Right renal cortex interstitium (tissue), 3 donors: ENCODE measurements around the gene PINLYP. TPM values are rescaled to one million over a fixed set of nuclear protein-coding genes. Genes with fewer than 3 reads are reported as not detected.
"Not testable (repeated sequence)": the region's sequence is repeated elsewhere in the genome, so short reads cannot be mapped to it uniquely, and the experiment has no call there.

ENCODE experiments used
- DNase-seq, 3 donors: peaks; one replicate each; pipeline ENCODE4 v3.0.0-alpha.2; 2013; ENCODE audit warnings: low read depth in 3 of 3, low spot score in 2 of 3
- polyA plus RNA-seq, 3 donors: library from polyadenylated mRNA; unstranded; fragments of 120-200 nt; gene quantifications; one replicate each; pipeline ENCODE4 v1.2.1, GENCODE V29; 2013; ENCODE audit not compliant: insufficient read length in 3 of 3

PINLYP gene
- polyA plus RNA-seq, 3 donors: 17.8 to 19.2 (median 17.9) TPM

DNA sequence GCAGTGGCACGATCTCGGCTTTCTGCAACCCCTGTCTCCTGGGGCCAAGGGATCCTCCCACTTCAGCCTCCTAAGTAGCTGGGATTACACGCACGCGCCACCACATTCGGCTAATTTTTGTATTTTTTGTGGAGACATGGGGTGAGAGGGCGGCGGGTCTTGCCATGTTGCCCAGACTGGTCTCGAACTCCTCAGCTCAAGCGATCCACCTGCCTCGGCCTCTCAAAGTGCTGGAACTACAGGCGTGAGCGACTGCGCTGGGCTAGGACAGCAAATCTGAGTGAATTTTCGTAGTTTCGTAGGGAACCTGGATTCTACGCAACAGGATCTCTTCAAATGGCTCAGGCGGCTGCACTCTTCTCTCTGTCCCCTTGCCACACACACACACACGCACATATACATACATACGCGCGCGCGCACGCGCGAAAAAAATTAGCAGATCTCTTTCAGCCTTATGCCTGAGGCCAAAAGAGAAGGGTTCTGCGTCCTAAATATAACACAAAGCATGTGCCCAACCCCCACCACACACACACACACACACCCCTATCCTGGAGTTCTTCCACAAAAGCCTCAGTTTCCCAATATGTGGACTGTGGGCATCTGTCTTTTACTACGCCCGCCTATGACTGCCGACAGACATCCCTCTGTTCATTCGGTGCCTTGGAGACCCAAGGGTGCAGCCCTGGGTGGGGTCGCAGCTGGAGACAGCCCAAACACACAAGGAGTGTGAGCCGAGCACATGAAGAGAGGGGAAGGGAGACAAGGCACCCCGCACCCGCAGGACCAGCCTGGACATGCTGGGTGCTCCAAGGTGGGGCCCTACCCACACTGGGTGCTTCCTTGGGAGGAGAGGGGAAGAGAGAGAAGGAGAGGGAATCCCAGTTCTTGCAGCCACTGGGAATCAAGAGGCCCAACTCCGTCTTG lies 616 bp downstream of the PINLYP start:
- no peak for DNase-seq

DNA sequence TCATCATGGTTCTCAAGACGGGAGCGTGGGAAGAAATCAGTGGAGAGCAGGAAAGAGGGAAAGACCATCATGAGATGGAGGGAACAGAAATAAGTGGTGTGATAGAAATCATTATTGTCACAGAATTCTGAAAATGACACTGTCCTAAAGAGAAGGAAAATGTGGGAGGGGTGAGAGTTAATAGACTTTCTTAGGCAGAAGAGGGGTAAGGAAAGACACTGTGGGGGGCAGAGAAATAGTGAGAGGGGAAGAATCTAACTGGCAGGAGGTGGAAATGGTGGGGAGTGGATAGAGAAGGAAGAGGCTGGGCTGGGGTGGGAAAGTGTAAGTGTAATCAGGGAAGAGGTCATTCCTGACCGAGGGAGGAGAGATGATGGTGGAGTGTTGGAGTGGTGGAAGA lies 3.2 kb downstream of the PINLYP start:
- DNase-seq: no peak

DNA sequence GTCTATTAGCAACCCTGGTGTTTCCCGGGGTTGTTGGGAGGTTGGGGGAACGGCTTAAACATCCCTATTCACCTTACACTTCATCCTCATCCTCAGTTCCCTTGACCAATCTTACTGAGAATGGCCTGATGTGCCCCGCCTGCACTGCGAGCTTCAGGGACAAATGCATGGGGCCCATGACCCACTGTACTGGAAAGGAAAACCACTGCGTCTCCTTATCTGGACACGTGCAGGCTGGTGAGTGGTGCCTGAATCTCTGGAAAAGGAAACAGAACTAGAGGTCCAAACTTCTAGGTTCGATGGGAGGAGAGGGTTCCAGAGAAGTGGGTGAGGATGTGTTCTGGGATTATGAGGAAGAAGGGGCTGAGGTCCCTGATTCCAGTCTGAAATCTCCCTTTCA lies 5.9 kb downstream of the PINLYP start:
- DNase-seq: no peak

DNA sequence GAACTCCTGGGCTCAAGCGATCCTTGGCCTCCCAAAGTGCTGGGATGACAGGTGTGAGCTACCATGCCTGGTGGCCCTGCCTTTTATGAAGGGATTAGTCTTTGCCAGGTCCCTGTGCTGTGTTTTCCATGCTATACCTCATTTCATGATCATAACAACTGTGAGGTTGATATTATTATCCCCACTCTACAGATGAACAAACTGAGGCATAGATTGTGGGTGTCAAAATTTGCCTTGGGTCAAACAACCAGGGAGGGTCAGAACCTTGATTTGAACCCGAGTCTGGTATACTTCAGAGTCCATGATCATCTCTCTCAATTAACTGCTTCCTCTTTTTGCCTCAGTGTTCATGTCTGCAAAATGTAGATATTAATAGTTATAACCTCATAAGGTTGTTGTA lies 6.9 kb downstream of the PINLYP start:
- no peak for DNase-seq

DNA sequence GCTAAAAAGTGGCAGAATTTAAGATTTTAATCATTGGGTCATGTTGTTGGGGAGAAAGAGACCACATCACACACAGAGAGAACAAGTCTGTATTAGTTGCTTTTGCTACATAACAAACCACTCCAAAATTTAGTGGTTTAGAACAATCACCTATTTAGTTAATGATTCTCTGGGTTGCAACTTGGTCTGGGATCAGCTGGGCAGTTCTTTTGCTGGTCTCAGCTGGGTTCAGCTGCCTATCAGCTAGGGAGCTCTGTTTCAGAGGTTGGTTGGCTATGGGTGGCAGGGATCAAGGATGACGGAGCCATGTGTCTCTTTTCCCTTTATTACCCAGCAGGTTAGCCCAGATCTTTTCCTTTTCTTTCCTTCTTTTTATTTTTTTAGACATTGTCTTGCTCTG lies 8.9 kb downstream of the PINLYP start:
- no peak for DNase-seq

DNA sequence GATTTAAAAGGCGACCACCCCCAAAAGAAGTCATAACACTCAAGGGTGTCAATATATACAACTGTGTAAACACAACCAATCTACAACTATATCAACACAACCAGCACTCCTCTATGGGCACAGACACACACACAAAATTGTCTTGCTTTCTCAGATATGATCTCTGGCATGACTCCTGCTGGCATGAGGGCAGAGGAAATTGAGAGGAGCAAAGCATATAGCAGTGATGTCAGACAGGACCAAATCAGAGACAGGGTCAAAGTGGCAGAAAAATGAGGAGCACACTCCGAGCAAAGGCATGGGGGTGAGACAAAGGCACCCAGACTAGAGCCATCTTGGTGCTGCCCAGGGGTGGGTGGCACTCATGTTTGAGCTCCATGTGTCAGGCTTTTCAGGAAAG lies 10.7 kb downstream of the PINLYP start:
- no peak for DNase-seq

DNA sequence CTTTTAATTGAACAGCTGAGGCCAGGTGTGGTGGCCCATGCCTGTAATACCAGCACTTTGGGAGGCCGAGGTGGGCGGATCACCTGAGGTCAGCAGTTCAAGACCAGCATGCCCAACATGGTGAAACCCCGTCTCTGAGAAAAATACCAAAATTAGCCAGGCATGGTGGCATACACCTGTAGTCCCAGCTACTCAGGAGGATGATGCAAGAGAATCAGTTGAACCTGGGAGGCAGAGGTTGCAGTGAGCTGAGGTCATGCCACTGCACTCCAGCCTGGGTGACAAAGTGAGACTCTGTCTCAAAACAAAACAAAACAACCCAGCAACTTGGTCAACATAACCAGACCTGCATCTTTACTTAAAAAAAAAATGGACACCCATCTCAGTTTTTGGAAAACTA lies 11.4 kb downstream of the PINLYP start:
- not testable (repeated sequence) for DNase-seq

DNA sequence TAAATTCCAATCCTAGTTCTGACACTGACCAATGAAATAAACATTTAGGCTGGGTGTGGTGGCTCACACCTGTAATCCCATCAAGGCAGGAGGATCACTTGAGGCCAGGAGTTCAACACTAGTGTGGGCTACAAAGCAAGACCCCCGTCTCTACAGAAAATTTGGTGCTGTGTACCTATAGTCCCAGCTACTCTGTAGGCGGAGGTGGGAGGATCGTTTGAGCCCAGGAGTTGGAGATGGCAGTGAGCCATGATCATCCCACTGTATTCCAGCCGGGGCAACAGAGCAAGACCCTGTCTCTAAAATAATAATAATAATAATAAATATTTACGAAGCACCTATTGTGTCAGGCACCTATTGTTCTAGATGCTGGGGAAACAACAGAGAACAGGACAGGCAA lies 13.7 kb downstream of the PINLYP start:
- DNase-seq: no peak

DNA sequence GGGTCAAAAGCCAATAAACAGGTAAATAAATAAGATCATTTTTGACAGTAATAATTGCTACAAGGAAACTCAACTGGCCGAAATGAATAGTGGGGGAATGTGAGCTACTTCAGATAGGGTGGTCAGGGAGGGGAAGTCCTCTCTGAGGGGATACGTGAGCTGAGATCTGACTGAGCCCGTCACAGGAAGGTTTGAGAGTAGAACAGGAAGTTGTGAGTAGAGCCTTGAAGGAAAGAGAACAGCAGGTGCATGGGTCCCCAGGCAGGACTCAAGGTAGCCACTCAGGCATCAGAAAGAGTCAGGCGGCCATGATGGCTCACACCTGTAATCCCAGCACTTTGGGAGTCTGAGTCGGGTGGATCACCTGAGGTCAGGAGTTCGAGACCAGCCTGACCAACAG lies 14.1 kb downstream of the PINLYP start:
- no peak for DNase-seq

DNA sequence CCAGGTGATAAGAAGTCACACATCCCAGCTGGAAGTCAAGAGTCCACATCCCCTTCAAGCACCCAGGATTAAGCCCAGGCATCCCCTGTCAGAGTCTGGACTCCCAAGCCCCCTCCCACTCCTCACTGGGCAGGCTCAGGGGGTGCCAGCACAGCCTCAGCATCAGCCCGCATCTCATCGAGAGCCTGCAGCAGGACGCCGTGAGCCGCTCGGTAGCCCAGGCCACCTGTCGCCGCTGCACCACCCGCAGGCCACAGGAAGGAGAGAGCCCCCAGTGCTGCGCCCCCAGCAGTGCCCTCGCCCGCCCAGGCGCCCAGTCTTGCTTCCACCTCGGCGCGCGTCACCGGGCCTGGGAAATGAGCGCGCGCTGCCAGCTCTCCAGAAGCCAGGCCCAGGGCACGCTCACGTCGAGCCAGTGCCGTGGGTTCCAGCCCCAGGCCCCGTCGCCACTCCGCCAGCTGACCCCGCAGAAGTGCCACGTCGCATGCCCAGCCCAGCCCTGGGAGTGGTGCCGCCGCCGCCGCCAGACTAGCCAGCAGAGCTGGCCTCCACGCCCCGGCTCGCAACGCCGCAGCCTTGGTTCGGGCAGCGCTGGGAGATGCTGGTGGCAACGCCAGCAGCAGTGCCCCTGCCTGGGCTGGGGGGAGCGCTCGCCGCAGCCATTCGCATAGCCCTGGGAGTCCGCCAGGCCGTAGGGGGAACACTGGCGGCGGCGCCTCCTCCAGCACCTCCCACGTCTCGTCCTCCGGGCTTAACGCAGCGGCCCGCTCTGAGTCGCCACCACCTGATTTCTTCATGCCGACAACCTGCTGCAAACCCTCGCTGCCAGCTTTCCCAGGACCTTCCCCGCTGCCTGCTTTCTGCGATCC lies 16.5 kb downstream of the PINLYP start:
- no peak for DNase-seq

DNA sequence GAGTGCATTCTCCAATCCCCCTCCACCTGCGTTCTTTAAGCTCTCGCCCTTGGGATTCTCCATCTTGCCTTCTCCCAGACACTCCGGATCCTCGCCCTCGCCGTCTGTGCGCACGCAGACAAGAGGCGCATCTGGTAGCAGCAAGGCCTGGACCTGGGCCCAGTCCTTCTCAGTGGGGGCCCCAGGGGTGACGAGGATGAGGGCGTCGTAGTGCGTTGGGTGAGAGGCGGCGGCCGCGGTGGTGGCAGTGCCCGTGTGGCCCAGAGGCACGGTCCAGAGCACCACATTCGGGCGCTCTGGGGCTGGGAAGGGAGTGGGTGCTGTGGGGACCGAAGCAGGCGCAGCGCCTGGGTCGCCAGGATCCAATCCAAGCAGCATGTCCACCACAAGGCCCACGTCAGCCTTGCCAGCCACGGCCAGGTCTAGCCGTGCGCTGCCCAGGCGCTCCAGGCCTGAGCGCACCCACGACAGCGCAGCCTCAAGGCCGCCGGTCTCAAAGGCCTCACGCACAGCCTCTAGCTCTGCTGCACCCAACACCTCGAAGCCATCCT lies 17.3 kb downstream of the PINLYP start:
- no peak for DNase-seq

DNA sequence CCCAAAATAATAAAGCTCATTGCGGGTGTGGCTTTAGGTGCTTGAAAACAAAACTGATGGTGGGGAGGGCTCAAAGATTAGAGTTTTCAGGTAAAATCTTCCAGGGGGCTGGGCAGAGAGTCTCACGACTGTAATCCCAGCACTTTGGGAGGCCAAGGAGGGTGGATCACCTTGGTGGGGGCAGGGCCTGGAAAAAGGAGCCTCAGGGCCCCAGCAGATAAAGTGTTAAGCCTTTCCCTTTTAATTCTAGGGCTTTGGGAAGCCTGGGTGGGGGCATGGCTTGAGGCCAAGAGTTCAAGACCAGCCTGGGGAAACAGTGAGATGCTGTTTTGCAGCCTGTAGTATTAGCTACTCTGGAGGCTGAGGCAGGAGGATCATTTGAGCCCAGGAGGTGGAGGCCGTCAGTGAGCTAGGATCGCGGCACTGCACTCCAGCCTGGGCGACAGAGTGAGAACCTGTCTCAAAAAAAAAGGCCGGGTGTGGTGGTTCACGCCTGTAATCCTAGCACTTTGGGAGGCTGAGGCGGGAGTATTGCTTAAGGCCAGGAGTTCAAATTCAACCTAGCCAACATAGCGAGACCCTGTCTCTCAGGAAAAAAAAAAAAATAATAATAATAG lies 18.6 kb downstream of the PINLYP start:
- no peak for DNase-seq

DNA sequence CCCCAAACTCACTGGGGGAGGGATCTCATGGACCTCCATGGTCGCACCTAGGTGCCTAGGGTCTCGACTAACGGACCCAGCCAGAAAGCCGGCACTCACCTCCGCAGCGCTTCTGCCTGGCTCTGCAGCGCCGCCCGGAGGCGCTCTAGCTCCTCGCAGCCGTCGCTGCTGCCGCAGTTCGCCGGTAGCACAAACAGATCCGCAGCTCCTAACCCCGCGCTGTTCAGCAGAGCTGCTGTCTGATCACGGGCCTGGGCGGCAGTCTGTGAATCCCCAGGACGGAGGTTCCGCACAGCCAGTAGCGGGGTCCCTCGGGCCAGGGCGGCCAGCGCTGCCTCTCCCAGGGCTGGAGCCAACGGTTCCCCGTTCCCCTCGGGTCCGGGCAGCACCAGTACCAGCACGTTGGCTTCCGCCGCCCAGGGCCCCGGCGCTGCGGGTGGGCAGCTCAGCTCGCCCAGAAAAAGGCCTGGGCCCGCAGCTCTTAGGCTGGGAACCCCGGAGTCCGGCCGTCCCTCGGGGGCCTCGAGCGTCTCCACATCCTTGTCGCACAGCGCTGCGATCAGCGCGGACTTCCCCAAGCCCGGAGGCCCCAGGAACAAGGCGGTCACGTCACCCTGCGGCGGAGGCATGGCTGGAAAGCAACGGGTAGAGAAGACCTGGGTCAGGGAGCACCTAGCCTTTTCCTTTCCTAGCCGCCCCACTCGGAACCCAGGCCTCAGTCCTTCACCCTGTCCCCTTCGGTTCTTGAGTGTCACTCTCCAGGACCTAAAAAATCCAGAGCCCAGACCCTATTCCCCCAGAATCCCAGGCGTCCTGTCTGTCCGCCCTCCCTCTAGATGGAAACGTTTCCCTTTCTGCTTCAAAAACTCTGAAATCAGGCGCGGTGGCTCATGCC lies 19.4 kb downstream of the PINLYP start:
- DNase-seq: peak in 1 of 3 donors; percentile 50

DNA sequence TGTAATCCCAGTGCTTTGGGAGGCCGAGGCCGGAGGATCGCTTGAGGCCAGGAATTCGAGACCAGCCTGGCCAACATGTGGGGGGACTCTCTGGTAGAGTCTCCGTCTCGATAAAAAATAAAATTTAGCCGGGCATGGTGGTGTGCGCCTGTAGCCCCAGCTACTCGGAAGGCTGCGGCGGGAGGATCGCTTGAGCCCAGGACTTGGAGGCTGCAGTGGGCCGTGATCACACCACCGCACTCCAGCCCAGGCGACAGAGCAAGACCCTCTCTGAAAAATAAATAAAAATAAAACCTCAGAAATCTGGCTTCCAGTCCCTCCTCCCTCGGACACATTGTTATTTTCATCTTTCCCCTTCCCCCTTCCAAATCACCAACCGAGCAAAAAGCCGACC lies 20.0 kb downstream of the PINLYP start:
- no peak for DNase-seq

DNA sequence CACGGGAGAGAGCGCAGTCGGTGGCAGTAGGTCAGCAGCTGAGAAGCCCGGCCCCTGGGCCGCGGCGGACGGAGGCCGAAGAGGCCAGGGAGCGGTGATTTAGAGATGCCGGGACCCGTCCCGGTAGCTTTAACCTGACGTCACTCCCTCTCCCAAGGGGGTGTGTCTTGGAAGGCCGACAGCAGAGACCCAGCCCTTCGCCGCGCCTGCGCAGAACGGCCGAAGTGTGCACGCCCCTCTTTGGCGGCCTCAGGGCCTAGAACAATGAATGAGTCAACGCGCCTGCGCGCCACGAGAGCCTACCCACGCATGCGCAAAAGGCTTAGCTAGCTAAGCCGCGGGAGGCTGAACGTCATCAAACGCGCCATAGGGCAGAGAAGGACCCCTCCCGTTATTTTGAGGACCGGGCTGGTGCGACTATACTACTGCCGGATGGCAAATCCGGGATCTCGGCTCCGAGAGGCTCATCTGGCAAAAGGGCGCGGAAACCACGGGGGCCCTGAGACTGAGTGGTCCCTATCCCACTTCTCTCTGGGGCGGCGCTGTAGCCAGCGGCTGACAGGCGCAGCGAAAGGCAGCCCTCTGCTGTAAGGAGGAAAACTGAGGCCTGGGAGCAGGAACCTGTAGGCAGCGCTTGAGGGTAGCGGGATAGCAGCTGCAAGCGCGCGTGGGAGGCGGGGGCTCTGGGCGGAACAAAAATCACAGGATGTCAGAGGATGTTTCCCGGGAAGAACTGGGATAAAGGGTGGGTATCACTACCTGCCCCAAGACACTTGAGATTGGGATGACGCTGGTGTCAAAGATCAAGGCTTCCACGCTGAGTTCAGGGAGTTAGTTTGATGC lies 20.6 kb downstream of the PINLYP start, which contains the start of the genes IRGQ and ZNF576:
TSS of gene IRGQ (minus strand) at position 136 of the 843 bp plus-strand sequence. CDS start 796 bp downstream, outside the sequence.
TSS of gene ZNF576 (plus strand) at position 597 of the 843 bp plus-strand sequence. CDS start 514 bp downstream, outside the sequence.
- peak; percentile 100 for DNase-seq

DNA sequence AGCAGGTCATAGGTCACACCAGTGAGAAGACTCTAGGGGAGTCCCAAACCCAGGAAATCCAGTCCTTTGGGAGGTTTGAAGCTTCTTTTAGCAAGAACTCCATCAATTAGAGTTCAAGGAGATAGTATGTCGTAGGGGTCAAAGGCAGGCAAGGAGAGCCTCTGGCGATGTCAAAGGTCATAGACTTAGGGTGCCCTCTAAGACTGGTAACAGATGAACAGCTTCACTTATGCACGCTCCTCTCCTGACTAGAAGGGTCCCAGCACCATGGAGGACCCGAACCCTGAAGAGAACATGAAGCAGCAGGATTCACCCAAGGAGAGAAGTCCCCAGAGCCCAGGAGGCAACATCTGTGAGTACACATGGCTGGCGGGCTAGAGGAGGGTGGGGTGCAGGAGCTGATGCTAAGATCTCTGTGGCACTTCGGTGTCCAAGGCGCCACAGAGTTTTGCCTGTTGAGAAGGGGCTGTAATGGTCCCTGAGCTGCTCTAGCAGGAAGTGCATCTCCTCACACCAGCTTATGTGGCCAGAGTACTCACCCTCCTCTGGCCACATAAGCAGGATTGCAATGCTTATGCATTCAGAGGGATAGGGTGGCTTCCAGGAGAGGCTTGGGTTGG lies 21.4 kb downstream of the PINLYP start:
- DNase-seq: no peak

DNA sequence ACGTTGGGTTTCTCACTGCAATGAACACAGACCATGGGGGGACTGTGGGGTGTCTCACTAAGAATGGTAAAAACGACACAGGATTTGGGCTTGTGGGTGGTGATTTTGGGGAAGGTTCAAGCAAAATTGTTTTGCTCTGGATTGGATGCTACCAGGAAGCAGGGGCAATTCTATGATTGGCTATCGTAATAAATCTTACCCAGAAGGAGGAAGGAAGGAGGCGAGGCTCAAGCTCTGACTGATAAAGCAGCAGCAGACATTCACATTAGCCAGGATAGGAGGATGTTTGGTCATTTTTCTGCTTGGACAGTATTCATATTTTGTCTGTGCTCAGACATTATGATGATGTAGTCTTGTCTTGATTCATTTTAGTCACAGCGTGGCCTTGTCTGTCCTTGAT lies 22.3 kb downstream of the PINLYP start:
- DNase-seq: no peak
